Trophoblast cell (in vitro differentiated cells and primary cell): ENCODE measurements around the gene ATP13A3.

Source experiments
- DNase-seq, 2 donors: peaks; one replicate each; pipeline ENCODE4 v3.0.0-alpha.2; 2016
- H2AFZ ChIP-seq: 2 replicates; pipeline ENCODE4 v1.6.1; 2013; ENCODE audit warnings: low read length, moderate library complexity, mild to moderate bottlenecking; ENCODE audit not compliant: insufficient read depth, poor library complexity
- H2AK5ac ChIP-seq: 2 replicates; pipeline ENCODE4 v1.6.1; 2013; ENCODE audit warnings: mild to moderate bottlenecking, low read length
- H2BK120ac ChIP-seq: 2 replicates; pipeline ENCODE4 v1.6.1; 2013; ENCODE audit warnings: low read length, mild to moderate bottlenecking, moderate library complexity; ENCODE audit not compliant: insufficient read depth, poor library complexity
- H2BK12ac ChIP-seq: 2 replicates; pipeline ENCODE4 v1.6.1; 2013; ENCODE audit warnings: mild to moderate bottlenecking, low read length, moderate library complexity
- H2BK5ac ChIP-seq: 2 replicates; pipeline ENCODE4 v1.6.1; 2013; ENCODE audit warnings: low read length, low read depth, moderate library complexity, mild to moderate bottlenecking; ENCODE audit not compliant: poor library complexity
- H3K14ac ChIP-seq: 2 replicates; pipeline ENCODE4 v1.6.1; 2013; ENCODE audit warnings: mild to moderate bottlenecking, low read length
- H3K18ac ChIP-seq: 2 replicates; pipeline ENCODE4 v1.6.1; 2013; ENCODE audit warnings: mild to moderate bottlenecking, low read length
- H3K23ac ChIP-seq: 2 replicates; pipeline ENCODE4 v1.6.1; 2013; ENCODE audit warnings: low read length
- H3K27ac ChIP-seq: 2 replicates; pipeline ENCODE4 v1.5.1; 2013; ENCODE audit warnings: low read depth, mild to moderate bottlenecking, inconsistent platforms, low read length, moderate library complexity
- H3K27me3 ChIP-seq: 2 replicates; pipeline ENCODE4 v1.6.1; 2013; ENCODE audit warnings: inconsistent platforms, mild to moderate bottlenecking, low read length, moderate library complexity; ENCODE audit not compliant: insufficient read depth
- H3K36me3 ChIP-seq, 2 experiments: 1 replicate in 1 of 2; 2 replicates in 1 of 2; pipeline ENCODE4 v1.6.1; 2013; ENCODE audit warnings: low read length in 2 of 2, mild to moderate bottlenecking in 2 of 2, moderate library complexity in 1 of 2; ENCODE audit not compliant: insufficient read depth in 2 of 2, control insufficient read depth in 1 of 2
- H3K4ac ChIP-seq: 2 replicates; pipeline ENCODE4 v1.6.1; 2013; ENCODE audit warnings: low read depth, mild to moderate bottlenecking, low read length, moderate library complexity
- H3K4me1 ChIP-seq, 2 experiments: 1 replicate in 1 of 2; 2 replicates in 1 of 2; pipeline ENCODE4 v1.6.1; 2013; ENCODE audit warnings: low read length in 2 of 2, mild to moderate bottlenecking in 2 of 2, moderate library complexity in 1 of 2; ENCODE audit not compliant: insufficient read depth in 2 of 2, control insufficient read depth in 1 of 2
- H3K4me2 ChIP-seq: 2 replicates; pipeline ENCODE4 v1.6.1; 2013; ENCODE audit warnings: inconsistent platforms, mild to moderate bottlenecking, low read length, moderate library complexity
- H3K4me3 ChIP-seq: 2 replicates; pipeline ENCODE4 v1.5.1; 2013; ENCODE audit warnings: mild to moderate bottlenecking, low read depth, low read length, inconsistent platforms
- H3K79me1 ChIP-seq: one replicate; pipeline ENCODE4 v1.6.1; 2013; ENCODE audit warnings: low read length
- H3K79me2 ChIP-seq: 2 replicates; pipeline ENCODE4 v1.6.1; 2013; ENCODE audit warnings: low read length, mild to moderate bottlenecking; ENCODE audit not compliant: control insufficient read depth, insufficient read depth, poor library complexity
- H3K9ac ChIP-seq: 2 replicates; pipeline ENCODE4 v1.6.1; 2013; ENCODE audit warnings: mild to moderate bottlenecking, low read length
- H3K9me3 ChIP-seq: 2 replicates; pipeline ENCODE4 v1.6.1; 2013; ENCODE audit warnings: low read depth, mild to moderate bottlenecking, control low read depth, inconsistent platforms, low read length; ENCODE audit not compliant: insufficient read depth
- H4K12ac ChIP-seq: 2 replicates; pipeline ENCODE4 v1.6.1; 2013; ENCODE audit warnings: low read depth, mild to moderate bottlenecking, low read length, moderate library complexity
- H4K8ac ChIP-seq: 2 replicates; pipeline ENCODE4 v1.6.1; 2013; ENCODE audit warnings: low read depth, mild to moderate bottlenecking, low read length, moderate library complexity
- H4K91ac ChIP-seq: one replicate; pipeline ENCODE4 v1.6.1; 2013; ENCODE audit warnings: low read depth, mild to moderate bottlenecking, low read length, moderate library complexity
- WGBS: extraction: QIAGEN DNeasy Blood & Tissue Kit; methylation state at CpG from one replicate; pipeline ENCODE4 v1.1.7; 2013; ENCODE audit warnings: missing lambda C conversion rate; ENCODE audit not compliant: insufficient read length, insufficient coverage; ENCODE audit errors: extremely low coverage; 5-methylcytosine and 5-hydroxymethylcytosine counted together

The ATP13A3 gene

DNA sequence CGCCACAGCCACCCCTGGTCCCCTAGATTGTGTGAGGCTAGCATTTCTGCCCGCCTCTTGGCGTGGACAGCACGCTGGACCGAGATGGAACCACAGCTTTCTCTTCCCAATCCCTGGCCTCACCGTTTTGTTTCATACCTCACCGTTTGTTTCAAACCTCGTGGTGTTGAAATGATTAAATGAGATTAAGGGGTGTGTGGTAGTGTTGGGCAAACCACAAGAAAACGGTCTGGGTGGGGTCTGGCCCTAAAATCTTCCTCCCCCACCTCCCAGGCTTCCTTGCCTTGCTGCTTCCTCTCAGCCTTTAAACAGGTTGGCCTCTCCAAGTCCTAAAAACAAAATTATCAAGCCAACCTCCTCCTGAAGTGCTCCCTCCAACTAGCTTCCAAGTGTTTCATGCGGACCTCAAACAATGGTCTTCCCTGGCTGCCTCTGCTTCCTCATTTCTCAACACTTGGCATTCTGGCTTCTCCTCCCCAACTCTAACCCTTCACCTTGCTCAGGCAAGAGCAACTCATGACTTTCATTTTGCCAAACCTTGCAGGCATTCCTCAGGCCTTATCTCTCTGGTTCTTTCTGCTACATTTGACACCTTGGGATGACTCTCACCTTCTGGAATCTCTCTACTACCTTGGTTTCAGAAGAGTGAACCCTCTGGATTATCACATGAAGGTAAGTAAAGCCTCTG, 1.4 kb upstream of the ATP13A3 start:
- no peak overlapping the region for H3K9ac ChIP-seq
- no peaks in the 10 kb centered on the region for H3K27me3 ChIP-seq

DNA sequence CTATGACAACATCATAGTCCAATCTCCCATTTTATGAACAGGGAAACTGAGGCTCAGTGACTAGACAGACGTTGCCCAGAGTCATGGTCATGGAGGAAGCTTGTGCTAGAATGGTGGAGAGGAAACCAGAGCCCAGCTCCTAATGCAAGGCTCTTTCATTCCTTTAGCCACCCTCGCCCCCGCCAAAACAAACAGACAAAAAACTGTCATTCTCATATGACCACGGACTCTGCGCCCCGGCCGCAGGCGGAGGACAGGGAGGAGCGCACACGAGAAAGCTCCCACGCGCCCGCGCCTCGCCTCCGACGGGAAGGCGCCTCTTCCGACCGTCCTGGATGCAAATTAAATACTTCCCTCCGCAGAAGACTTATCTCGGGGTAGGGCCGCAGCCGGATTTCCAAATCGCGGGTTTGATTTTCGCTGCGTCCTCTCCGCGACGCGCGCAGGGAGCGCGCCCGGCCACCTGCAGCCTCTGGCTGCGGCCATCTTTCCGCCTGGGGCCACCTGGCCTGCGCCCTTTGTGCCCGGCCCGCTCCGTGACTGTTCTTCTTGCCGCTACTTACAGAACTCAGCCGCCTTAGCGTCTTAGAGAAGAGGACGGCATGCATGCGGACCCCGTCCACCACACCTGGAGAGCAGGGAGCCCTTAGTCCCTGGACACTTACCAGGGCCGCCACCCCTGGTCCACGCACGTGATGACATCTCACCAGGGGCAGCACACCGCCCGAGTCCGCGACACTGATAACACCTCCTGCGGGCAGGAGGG, 670 bp upstream of the ATP13A3 start:
- Histone ChIP-seq H3K4me2 (peak overlapping the region; percentile 27), H3K9me3 (no peaks in the 10 kb centered on the region), H3K9ac (no peak overlapping the region), H3K4me3 (peak overlapping the region; percentile 25), H3K4me1 (peaks cover 15 to 16% of the 10 kb centered on the region in 2 experiments), H2BK120ac (no peak overlapping the region), H4K8ac (peak overlapping the region; percentile 22), H4K91ac (peak overlapping the region; percentile 10), H3K79me2 (peaks cover 9% of the 10 kb centered on the region), H3K27me3 (no peaks in the 10 kb centered on the region), H3K14ac (no peak overlapping the region), H3K27ac (no peak overlapping the region), H2AFZ (peak overlapping the region; percentile 37), H4K12ac (no peak overlapping the region), H3K23ac (no peak overlapping the region), H3K36me3 (peaks cover 0 to 2% of the 10 kb centered on the region in 2 experiments), H2BK12ac (peak overlapping the region; percentile 76), H3K18ac (no peak overlapping the region), H2AK5ac (peak overlapping the region; percentile 68), H3K79me1 (peaks cover 9% of the 10 kb centered on the region), H3K4ac (no peak overlapping the region), H2BK5ac (no peak overlapping the region)
- WGBS, result no CpG with 5 or more reads among the region's 56 CpGs
- DNase-seq, result peak; percentile 81 to 83

More for the DNA sequence above, 1.4 kb upstream of the ATP13A3 start:
- H3K4me2 ChIP-seq, result no peak overlapping the region
- peak overlapping the region; percentile 76 for H2BK12ac ChIP-seq
- H3K4me3 ChIP-seq, result no peak overlapping the region
- H2BK120ac ChIP-seq, result no peak overlapping the region
- H3K79me2 ChIP-seq, result peaks cover 7% of the 10 kb centered on the region
- no peaks in the 10 kb centered on the region for H3K9me3 ChIP-seq
- DNase-seq, result peak; percentile 88 to 97
- no peak overlapping the region for H3K18ac ChIP-seq
- H3K14ac ChIP-seq, result no peak overlapping the region
- H4K8ac ChIP-seq, result no peak overlapping the region
- no peak overlapping the region for H4K12ac ChIP-seq
- H3K4ac ChIP-seq, result no peak overlapping the region
- H2BK5ac ChIP-seq, result peak overlapping the region; percentile 28
- WGBS, result no CpG with 5 or more reads among the region's 10 CpGs
- H3K23ac ChIP-seq, result no peak overlapping the region
- peaks cover 0 to 2% of the 10 kb centered on the region in 2 experiments for H3K36me3 ChIP-seq
- H3K27ac ChIP-seq, result no peak overlapping the region
- H4K91ac ChIP-seq, result no peak overlapping the region
- peak overlapping the region; percentile 68 for H2AK5ac ChIP-seq
- H3K79me1 ChIP-seq, result peaks cover 9% of the 10 kb centered on the region
- peaks cover 15 to 16% of the 10 kb centered on the region in 2 experiments for H3K4me1 ChIP-seq
- H2AFZ ChIP-seq, result peak overlapping the region; percentile 62

DNA sequence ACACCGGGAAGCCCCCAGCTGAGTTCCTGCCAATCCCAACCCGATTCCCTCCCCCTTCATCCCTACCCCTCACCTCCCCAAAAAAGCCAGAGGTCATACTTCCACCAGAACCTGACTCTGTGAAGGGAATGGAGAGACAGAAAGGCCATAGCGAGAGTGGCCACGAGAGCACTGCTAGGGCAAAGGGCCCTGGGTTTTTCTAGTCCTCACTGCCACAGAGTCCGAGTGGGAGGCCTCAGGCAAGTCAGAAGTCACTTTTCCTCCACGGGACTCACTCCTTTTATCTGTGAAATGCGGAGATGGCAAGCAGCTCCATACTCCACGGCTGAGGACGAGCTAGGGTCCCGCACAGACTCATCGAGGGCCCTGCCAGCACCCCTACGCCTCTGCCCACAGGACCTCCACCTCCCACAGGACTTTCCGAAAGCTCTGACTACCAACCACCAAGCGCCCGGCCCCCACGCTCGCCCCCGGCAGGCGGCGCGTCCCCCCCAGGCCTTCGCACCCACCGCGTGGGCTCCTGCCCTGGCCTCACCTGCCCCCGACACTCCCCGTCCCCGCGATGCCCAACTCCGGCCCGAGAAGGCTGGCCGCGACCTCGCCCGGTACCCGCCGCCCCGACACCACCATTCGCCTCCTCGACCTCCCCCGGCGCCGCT, 792 bp downstream of the ATP13A3 start:
- Histone ChIP-seq H2BK12ac (peak overlapping the region; percentile 66), H3K4me2 (peak overlapping the region; percentile 99), H2BK120ac (peak overlapping the region; percentile 4), H2BK5ac (peak overlapping the region; percentile 59), H3K27me3 (no peaks in the 10 kb centered on the region), H3K23ac (peak overlapping the region; percentile 7), H3K4me1 (peaks cover 15 to 16% of the 10 kb centered on the region in 2 experiments), H4K12ac (no peak overlapping the region), H4K91ac (peak overlapping the region; percentile 50), H3K27ac (peak overlapping the region; percentile 49), H3K9ac (peak overlapping the region; percentile 78), H3K4me3 (peak overlapping the region; percentile 95), H3K4ac (peak overlapping the region; percentile 99), H3K9me3 (no peaks in the 10 kb centered on the region), H2AK5ac (peak overlapping the region; percentile 94), H2AFZ (peak overlapping the region; percentile 73), H3K79me2 (peaks cover 9% of the 10 kb centered on the region), H3K18ac (peak overlapping the region; percentile 78), H3K14ac (peak overlapping the region; percentile 69), H4K8ac (peak overlapping the region; percentile 42), H3K36me3 (peaks cover 0 to 2% of the 10 kb centered on the region in 2 experiments), H3K79me1 (peaks cover 9% of the 10 kb centered on the region)
- no CpG with 5 or more reads among the region's 42 CpGs for WGBS
- peak; percentile 19 to 42 for DNase-seq

DNA sequence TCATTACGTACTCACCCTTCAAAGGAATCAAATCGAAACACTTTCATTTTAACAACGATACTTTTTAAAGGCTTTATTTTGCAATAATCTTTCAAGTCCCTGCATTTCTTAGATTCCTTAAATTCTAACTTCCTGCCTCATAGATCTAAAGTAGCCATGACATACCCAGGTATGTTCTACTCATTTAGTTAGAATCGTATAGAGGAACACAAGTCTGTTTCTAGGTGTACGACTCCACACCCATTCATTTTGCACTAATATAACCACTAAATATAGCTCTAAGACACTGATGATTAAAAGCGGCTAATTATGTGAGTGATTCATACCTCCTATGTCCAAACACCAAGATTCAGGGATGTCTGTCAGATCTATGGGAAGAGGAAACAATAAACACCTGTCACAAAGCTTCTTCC, 1.3 kb downstream of the ATP13A3 start:
- Histone ChIP-seq H3K27me3 (no peaks in the 10 kb centered on the region), H3K4me1 (peaks cover 15 to 16% of the 10 kb centered on the region in 2 experiments), H3K9ac (no peak overlapping the region), H3K18ac (peak overlapping the region; percentile 78), H3K4me2 (peak overlapping the region; percentile 99), H3K9me3 (no peaks in the 10 kb centered on the region), H4K12ac (no peak overlapping the region), H3K79me1 (peaks cover 9% of the 10 kb centered on the region), H3K79me2 (peaks cover 9% of the 10 kb centered on the region), H4K8ac (no peak overlapping the region), H3K4ac (peak overlapping the region; percentile 99), H4K91ac (no peak overlapping the region), H3K4me3 (peak overlapping the region; percentile 95), H3K14ac (no peak overlapping the region), H3K23ac (no peak overlapping the region), H2AFZ (no peak overlapping the region), H3K36me3 (peaks cover 0 to 2% of the 10 kb centered on the region in 2 experiments), H2BK120ac (no peak overlapping the region), H2BK5ac (no peak overlapping the region), H3K27ac (no peak overlapping the region), H2BK12ac (no peak overlapping the region), H2AK5ac (no peak overlapping the region)
- peak in 1 of 2 donors; percentile 82 for DNase-seq
- WGBS, result 100% methylated on average over 2 of the region's 6 CpGs
